NCI-H2107 treated with DMSO at 0.1 percent for 48 hours (cell line): ENCODE measurements around the gene CD14.
A peak's percentile ranks its signal among the peaks of the same experiment; 100 is the strongest.
"Not testable (repeated sequence)": the region's sequence is repeated elsewhere in the genome, so short reads cannot be mapped to it uniquely, and the experiment has no call there.

Source experiments
- DNase-seq: peaks from one replicate; lab custom pipeline; 2025; ENCODE audit not compliant: unreplicated experiment; lab: John Stamatoyannopoulos, UW

The CD14 gene

DNA sequence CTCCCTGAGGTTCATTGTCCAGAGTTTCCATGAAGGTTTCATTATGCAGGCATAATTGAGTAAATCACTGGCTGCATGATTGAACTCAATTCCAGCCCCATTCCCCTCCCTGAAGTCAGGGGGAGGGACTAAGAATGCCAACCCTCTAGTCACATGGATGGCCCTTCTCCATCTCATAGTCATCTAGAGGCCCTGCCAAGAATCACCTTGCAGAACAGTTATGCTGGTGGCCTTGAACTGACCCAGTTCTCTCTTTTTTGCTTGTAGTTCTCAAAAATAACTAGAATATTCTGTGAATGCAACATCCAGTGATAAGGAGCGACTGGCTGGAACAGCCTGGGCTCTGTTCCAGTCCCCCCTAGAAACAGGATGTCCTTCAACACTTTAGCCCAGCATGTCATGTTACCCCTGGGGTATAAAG lies 36.6 kb downstream of the CD14 start:
- no peak for DNase-seq

DNA sequence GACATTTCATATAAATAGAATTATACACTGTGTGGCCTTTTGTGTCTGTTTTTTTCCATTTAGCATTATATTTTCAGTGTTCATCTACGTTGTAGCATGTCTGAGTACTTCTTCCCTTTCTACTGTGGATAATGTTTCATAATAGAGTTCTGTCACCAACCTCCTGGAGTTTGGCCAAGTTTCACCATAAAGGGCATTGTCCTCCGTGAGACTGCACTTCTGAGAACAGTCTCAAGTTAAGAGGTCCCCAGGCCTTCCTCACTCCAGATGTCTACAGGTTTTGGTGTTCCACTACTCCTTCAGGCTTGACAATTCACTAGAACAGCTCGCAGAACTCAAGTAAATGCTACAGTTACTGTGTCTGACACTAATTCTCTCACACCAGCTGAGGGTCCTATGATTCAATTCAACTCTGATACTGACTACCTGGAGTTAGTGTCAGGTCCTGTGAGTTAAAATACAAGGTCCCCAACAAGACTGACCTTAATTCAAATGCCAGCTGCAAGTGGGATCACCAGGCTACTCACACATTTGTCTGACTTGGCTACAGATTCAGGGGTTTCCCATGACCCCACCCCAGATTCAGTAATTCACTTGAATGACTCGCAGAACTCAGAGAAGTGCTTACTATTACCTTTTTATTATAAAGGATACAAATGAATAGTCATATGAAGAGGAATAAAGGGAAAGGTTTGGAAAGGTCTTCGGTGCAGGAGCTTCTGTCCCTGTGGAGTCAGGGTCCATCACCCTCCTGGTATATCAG lies 37.3 kb downstream of the CD14 start:
- peak; percentile 43 for DNase-seq

DNA sequence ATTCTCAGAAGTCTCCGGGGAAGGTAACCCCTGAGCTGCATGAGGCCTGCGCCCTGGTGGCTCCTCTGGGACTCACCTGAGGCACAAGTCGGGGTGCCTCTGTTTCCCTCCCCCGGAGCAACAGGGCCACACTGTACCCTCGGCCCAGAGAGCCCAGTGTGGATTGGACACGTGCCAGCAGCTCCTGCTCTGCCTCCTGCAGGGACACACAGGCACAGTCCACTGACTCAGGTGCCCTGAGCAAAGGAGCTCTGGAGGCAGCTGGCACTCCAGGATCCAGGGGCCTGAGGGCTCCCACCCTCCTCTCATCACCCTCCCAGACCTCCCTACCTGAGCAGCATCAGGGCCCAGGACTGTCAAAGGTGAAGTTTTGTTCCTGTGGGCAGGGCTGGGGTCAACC lies 38.8 kb downstream of the CD14 start:
- DNase-seq = no peak

DNA sequence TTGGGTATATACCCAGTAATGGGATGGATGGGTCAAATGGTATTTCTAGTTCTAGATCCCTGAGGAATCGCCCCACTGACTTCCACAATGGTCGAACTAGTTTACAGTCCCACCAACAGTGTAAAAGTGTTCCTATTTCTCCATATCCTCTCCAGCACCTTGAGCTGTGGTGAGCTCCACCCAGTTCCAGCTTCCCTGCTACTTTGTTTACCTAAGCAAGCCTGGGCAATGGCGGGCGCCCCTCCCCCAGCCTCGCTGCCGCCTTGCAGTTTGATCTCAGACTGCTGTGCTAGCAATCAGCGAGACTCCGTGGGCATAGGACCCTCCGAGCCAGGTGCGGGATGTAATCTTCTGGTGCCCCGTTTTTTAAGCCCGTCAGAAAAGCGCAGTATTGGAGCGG lies 39.9 kb downstream of the CD14 start:
- not testable (repeated sequence) for DNase-seq

DNA sequence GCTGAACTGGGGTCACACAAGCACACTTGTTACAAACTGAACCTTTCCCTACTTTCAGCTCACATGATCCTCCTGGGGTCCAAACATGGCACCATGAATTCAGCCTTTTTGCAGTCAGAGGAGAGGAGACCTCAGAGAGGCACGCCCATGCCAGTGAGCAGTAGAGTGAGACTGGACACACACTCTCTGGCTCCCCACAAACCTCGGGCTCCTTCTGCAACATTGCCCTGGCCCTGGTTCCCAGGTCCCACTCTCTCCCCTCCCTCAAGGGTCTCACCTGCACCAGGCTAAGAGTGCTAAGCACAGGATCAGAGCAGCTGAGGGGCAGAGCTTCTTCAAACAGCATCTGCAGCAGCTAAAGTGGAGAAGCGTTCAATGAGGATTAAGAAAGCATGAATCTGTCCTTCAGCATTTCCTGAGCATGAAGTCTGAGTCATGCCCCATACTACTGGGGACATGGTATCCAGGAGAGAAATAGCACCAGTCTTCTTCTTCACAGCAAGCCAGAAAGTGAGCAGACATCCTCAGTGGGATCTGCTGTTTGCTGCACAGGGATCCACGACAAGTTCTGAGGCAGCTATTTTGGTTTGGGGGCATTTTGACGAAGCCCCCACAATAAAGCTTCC lies 41.1 kb downstream of the CD14 start:
- no peak for DNase-seq

DNA sequence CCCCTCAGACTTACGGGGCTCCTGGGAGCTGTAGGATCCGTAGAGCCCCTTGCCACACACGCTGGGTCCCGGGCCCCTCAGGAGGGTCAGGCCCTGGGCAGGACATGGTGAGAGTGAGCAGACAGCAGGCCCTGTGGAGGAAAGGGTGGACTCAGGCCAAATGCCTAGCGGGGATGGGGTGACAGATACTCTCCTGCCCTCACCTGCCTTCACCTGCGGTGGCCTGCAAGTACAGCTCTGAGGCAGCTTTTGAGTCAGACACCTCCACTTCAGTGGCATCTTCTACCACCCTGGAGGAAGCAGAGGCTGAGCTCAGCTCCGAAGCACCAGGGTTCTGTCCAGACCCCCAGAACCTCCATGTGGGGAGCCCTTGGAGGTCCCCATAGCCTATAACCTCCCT lies 42.1 kb downstream of the CD14 start:
- DNase-seq = no peak

DNA sequence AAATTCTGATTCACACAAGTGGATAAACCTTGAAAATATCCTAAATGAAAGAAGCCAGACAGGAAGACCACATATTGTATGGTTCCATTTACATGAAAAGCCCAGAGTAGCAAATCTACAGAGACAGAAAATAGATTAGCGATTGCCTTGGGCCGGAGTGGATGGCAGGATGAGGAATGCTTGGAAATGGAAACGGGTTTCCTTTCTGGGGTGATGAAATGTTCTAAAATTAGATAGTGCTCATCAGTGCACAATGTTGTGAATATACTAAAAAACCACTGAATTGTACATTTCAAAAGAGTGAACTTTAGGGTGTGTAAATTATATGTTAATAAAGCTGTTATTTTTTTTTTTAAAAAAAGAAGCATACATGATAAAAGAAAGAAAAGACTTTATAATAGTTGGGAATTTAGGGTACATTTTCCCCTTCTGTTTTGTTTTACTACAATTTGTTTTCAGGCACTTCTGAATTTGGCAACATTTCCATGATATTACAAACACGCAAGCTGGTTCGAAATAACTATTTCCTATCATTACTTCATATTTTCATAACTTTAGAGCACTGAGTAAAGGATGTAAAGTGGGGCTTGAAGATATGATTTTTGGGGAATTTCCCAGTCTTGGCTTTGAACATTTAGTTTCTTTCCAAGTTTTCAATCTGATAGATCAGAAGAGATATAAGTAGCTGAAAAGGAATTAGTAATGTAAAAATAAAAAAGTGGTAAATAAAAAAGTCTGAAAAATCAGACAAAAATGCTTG lies 44.5 kb downstream of the CD14 start:
- no peak for DNase-seq

DNA sequence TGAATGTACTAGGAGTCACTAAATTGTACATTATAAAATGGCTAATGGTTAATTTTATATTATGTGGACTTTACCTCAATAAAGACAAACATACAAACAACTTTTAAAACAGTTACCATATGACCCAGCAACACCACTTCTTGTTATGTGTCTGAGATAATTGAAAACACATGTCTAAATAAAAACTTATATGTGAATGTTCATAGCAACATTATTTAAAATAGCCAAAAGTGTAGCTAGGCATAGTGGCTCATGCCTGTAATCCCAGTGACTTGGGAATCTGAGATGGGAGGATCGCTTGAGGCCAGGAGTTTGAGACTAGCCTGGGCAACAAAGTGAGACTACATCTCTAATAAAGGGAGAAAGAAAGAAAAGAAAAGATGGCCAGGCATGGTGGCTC lies 45.5 kb downstream of the CD14 start:
- no peak for DNase-seq
